OCI-LY7 (cell line): ENCODE data around the gene GSTO1. TPM values are rescaled to one million over a fixed set of nuclear protein-coding genes. Genes with fewer than 3 reads are reported as not detected.

Source experiments
- BruUV-seq: library from RNA; stranded (reverse); fragments of 400-500 nt; replicated peaks from 2 replicates; lab custom pipeline; 2021; lab: Mats Ljungman, UMichigan
- CTCF ChIA-PET: fragments of 300-600 bp; sonication (Branson Sonifier 250); formaldehyde crosslinking; loops from one replicate; lab custom pipeline; 2022; ENCODE audit warnings: antibody characterized with exemption; ENCODE audit not compliant: unreplicated experiment; lab: Charles Lee
- POLR2A ChIA-PET: fragments of 300-600 bp; sonication (Branson Sonifier 250); formaldehyde crosslinking; loops from one replicate; lab custom pipeline; 2022; ENCODE audit warnings: antibody characterized with exemption; lab: Charles Lee
- DNase-seq: peaks from one replicate; pipeline ENCODE4 v3.0.0-alpha.2; 2015; ENCODE audit warnings: low spot score
- H2AFZ ChIP-seq: fragments of 200-600 bp; sonication (generic), shearing (Covaris generic); 2 replicates; pipeline ENCODE4 v1.6.1; 2014; ENCODE audit warnings: mild to moderate bottlenecking, antibody characterized with exemption, low read length, moderate library complexity
- H3K27ac ChIP-seq: fragments of 200-600 bp; sonication (generic); 2 replicates; pipeline ENCODE4 v1.5.1; 2014; ENCODE audit warnings: mixed run types, low read depth, mild to moderate bottlenecking, moderate library complexity, low read length, inconsistent platforms; ENCODE audit not compliant: poor library complexity, severe bottlenecking
- H3K36me3 ChIP-seq: fragments of 200-600 bp; sonication (generic); 2 replicates; pipeline ENCODE4 v1.6.1; 2014; ENCODE audit warnings: mild to moderate bottlenecking, antibody characterized with exemption, low read length, moderate library complexity, mixed read lengths; ENCODE audit not compliant: insufficient read depth
- H3K4me1 ChIP-seq: fragments of 200-600 bp; sonication (generic); 2 replicates; pipeline ENCODE4 v1.5.1; 2014; ENCODE audit warnings: mild to moderate bottlenecking, low read length; ENCODE audit not compliant: insufficient read depth, poor library complexity, severe bottlenecking
- H3K4me2 ChIP-seq: fragments of 200-600 bp; sonication (generic); 2 replicates; pipeline ENCODE4 v1.6.1; 2014; ENCODE audit warnings: mild to moderate bottlenecking, low read length
- H3K4me3 ChIP-seq: fragments of 200-600 bp; sonication (generic); 2 replicates; pipeline ENCODE4 v1.5.1; 2014; ENCODE audit warnings: mild to moderate bottlenecking, low read depth, low read length; ENCODE audit not compliant: poor library complexity, severe bottlenecking
- H3K79me2 ChIP-seq: fragments of 200-600 bp; sonication (generic); 2 replicates; pipeline ENCODE4 v1.6.1; 2016; ENCODE audit warnings: low read depth, mild to moderate bottlenecking, low read length, moderate library complexity, mixed read lengths; ENCODE audit not compliant: insufficient read depth
- H3K9me2 ChIP-seq: fragments of 200-600 bp; sonication (generic); 2 replicates; pipeline ENCODE4 v1.6.1; 2016; ENCODE audit warnings: mild to moderate bottlenecking, low read length, mixed read lengths; ENCODE audit not compliant: insufficient read depth
- H3K9me3 ChIP-seq: fragments of 200-600 bp; sonication (generic); 2 replicates; pipeline ENCODE4 v1.6.1; 2014; ENCODE audit warnings: mild to moderate bottlenecking, mixed run types, low read length, mixed read lengths
- H4K20me1 ChIP-seq: fragments of 200-600 bp; sonication (generic); 2 replicates; pipeline ENCODE4 v1.6.1; 2014; ENCODE audit warnings: mild to moderate bottlenecking, antibody characterized with exemption, low read length, moderate library complexity, mixed read lengths; ENCODE audit not compliant: insufficient read depth
- EZH2phosphoT487 ChIP-seq: fragments of 200-600 bp; sonication (generic); IDR thresholded peaks from 2 replicates; pipeline ENCODE4 v1.6.1; 2018; ENCODE audit warnings: low read depth, borderline replicate concordance, mild to moderate bottlenecking, mixed run types, antibody characterized with exemption, low read length, moderate library complexity, mixed read lengths
- intact Hi-C: fragments of 100-400 bp; cut with micrococcal nuclease; formaldehyde crosslinking; loops from one replicate; pipeline ENCODE4 v1.10.0; 2022; ENCODE audit not compliant: unreplicated experiment
- total RNA-seq, 2 experiments: library from RNA; depleted of rRNA in 1 of 2; stranded (reverse); fragments of >200 nt in 1 of 2; shearing (Covaris generic) in 1 of 2; gene quantifications; 2 replicates each; pipeline ENCODE4 v1.2.3, GENCODE V29; 2014 to 2022
- TF ChIP-seq, protein P1 (sequence below): fragments of 200-600 bp; sonication (generic); conservative IDR thresholded peaks from 2 replicates; pipeline ENCODE4 v1.5.1; 2014; ENCODE audit warnings: mild to moderate bottlenecking, antibody characterized with exemption, low read length, moderate library complexity, mixed read lengths

GSTO1 gene
- total RNA-seq, 2 experiments from 2014 or later: 1.7 to 27.4 TPM

- no TSS peak for BruUV-seq
- H3K79me2 ChIP-seq: no peaks in the 10 kb centered on the region
- H3K9me3 ChIP-seq: peaks cover 17% of the 10 kb centered on the region
- no peak overlapping the region for H2AFZ ChIP-seq
- no peaks in the 10 kb centered on the region for H3K9me2 ChIP-seq
- H3K4me2 ChIP-seq: no peak overlapping the region
- no peaks in the 10 kb centered on the region for H4K20me1 ChIP-seq
- TF ChIP-seq, protein P1, sequence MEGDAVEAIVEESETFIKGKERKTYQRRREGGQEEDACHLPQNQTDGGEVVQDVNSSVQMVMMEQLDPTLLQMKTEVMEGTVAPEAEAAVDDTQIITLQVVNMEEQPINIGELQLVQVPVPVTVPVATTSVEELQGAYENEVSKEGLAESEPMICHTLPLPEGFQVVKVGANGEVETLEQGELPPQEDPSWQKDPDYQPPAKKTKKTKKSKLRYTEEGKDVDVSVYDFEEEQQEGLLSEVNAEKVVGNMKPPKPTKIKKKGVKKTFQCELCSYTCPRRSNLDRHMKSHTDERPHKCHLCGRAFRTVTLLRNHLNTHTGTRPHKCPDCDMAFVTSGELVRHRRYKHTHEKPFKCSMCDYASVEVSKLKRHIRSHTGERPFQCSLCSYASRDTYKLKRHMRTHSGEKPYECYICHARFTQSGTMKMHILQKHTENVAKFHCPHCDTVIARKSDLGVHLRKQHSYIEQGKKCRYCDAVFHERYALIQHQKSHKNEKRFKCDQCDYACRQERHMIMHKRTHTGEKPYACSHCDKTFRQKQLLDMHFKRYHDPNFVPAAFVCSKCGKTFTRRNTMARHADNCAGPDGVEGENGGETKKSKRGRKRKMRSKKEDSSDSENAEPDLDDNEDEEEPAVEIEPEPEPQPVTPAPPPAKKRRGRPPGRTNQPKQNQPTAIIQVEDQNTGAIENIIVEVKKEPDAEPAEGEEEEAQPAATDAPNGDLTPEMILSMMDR: no peak
- 0 out of 2 replicates have a peak, but pooled peaks have one; percentile 49 for TF ChIP-seq EZH2phosphoT487
- intact Hi-C loops: no loop called here
- POLR2A ChIA-PET: no interaction called here
- no peaks in the 10 kb centered on the region for H3K36me3 ChIP-seq
- H3K27ac ChIP-seq: no peak overlapping the region
- CTCF ChIA-PET: no interaction called here
- no peaks in the 10 kb centered on the region for H3K4me1 ChIP-seq
- DNase-seq: peak; percentile 13
- H3K4me3 ChIP-seq: no peak overlapping the region
Measured at GRCh38 chr10:104234934-104235333, 19.8 kb upstream of the GSTO1 start.

DNA sequence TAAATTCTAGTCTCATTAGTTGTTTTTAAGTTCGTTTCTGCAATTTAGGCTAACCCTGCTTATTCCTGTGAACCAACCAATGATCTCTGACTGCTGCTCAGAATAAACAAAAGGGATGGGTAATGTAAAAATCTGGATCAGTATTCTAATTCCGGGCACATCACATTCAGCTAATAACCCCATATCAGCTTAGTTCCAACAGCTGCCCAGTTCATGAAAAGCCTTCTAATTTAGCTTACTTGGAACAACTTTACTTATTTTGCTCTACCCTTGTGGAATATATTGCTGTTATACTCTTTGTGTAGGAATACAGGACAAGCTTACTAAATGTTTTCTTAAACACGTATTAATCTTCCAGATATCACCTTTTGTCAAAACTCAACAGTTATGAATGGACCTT is 18.9 kb upstream of the GSTO1 start:
- Histone ChIP-seq H3K36me3 (no peaks in the 10 kb centered on the region), H3K27ac (no peak overlapping the region), H2AFZ (no peak overlapping the region), H3K4me3 (no peak overlapping the region), H3K9me2 (no peaks in the 10 kb centered on the region), H3K4me1 (no peaks in the 10 kb centered on the region), H3K4me2 (no peak overlapping the region), H3K9me3 (peaks cover 17% of the 10 kb centered on the region), H3K79me2 (no peaks in the 10 kb centered on the region), H4K20me1 (no peaks in the 10 kb centered on the region)
- no peak for TF ChIP-seq EZH2phosphoT487
- TF ChIP-seq, protein P1: no peak
- POLR2A ChIA-PET: no interaction called here
- DNase-seq: no peak
- CTCF ChIA-PET: no interaction called here
- intact Hi-C loops: no loop called here
- no TSS peak for BruUV-seq

DNA sequence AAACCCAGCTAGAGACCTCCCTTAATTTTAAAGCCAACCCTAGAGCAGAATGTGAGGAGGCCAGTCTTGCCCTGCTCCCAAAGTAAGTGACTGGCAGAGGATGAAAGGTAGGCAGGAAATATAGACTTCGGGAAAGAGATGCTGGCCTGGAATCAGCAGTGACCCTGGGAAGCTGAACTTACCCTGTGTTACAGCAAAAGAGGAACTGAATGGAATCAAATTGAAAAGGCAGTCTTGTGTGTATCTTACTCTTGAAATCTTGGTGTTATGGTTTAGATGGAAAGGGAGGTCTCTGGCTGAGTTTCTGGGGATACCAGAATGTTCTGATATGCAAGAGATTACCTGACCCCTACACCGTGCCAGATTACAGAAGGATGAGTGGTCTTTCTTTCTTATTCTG is 14.6 kb upstream of the GSTO1 start:
- Histone ChIP-seq H3K4me1 (no peaks in the 10 kb centered on the region), H2AFZ (no peak overlapping the region), H4K20me1 (no peaks in the 10 kb centered on the region), H3K4me3 (no peak overlapping the region), H3K9me2 (no peaks in the 10 kb centered on the region), H3K36me3 (no peaks in the 10 kb centered on the region), H3K79me2 (no peaks in the 10 kb centered on the region), H3K4me2 (no peak overlapping the region), H3K9me3 (peaks cover 4% of the 10 kb centered on the region; the same call in 1 of the 2 replicates), H3K27ac (no peak overlapping the region)
- no TSS peak for BruUV-seq
- intact Hi-C loops: no loop called here
- POLR2A ChIA-PET: no interaction called here
- no peak for DNase-seq
- no peak for TF ChIP-seq EZH2phosphoT487
- CTCF ChIA-PET: no interaction called here
